ENCODE measurements around the gene SLC26A6. TPM values are rescaled to one million over a fixed set of nuclear protein-coding genes. Genes with fewer than 3 reads are reported as not detected.

Gene SLC26A6
- total and polyA plus RNA-seq, 2 of the 13 experiments (the other 11 are each of a cell fraction or from before 2014, with no cell fraction given) = 40.7 to 184 TPM

DNA sequence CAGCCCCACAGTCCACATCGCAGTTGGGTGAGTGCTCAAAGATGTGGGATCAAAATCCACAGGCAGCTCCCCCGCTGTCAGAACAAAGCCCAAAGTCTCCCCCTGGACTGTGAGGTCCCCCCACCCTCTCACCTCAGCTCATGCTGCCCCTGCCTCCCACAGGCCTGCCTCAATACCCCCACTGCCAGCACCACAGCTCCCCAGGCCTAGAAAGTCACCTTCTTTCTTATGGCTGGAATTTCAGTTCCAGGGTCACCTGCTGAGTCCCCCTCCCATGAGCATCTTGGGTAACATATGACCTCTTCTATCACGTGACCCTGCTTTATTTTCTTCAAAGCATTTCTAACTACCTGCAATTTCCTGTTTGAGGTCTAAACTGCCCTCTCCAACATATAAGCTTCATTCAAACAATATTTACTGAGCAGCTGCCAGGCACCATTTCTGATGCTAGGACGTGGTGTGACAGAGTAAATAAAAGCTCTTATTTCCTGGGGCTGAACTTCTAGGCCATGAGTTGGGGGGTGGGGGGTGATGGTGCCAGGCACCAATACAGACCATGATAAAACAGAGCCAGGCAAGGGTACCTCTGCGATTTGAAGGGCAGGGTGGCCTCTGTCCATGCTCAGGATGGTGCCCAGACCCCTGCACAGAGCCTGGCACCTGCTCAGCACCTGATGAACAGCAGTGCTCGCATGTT is 11.3 kb downstream of the SLC26A6 start (continued):
- TF ChIP-seq, protein P1, sequence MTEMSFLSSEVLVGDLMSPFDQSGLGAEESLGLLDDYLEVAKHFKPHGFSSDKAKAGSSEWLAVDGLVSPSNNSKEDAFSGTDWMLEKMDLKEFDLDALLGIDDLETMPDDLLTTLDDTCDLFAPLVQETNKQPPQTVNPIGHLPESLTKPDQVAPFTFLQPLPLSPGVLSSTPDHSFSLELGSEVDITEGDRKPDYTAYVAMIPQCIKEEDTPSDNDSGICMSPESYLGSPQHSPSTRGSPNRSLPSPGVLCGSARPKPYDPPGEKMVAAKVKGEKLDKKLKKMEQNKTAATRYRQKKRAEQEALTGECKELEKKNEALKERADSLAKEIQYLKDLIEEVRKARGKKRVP (CRISPR knock-in tag; IDR thresholded peaks at IDR 0.05) = 0 out of 4 replicates have a peak, but pooled peaks of 1 of the 2 experiments have one; percentile 32
- TF ChIP-seq, protein P2, sequence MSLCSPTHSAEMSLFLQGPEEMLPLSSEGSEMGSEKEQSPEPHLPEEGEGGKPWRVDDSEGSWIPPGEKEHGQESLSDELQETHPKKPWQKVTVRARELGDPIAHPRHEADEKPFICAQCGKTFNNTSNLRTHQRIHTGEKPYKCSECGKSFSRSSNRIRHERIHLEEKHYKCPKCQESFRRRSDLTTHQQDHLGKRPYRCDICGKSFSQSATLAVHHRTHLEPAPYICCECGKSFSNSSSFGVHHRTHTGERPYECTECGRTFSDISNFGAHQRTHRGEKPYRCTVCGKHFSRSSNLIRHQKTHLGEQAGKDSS (CRISPR knock-in tag; IDR thresholded peaks at IDR 0.05; ENCODE audit: borderline replicate concordance, low read depth) = no peak
- peak; percentile 61; the same call in 1 of the 2 replicates for TF ChIP-seq ZNF792 (CRISPR knock-in tag; IDR thresholded peaks at IDR 0.05)
- TF ChIP-seq, protein P3, sequence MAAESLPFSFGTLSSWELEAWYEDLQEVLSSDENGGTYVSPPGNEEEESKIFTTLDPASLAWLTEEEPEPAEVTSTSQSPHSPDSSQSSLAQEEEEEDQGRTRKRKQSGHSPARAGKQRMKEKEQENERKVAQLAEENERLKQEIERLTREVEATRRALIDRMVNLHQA (CRISPR knock-in tag; IDR thresholded peaks at IDR 0.05) = no peak
- TF ChIP-seq SOX6 (IDR thresholded peaks at IDR 0.05) = no peak
- peak; percentile 86 for TF ChIP-seq SOX6 (CRISPR knock-in tag; IDR thresholded peaks at IDR 0.05)
- TF ChIP-seq, protein P4, sequence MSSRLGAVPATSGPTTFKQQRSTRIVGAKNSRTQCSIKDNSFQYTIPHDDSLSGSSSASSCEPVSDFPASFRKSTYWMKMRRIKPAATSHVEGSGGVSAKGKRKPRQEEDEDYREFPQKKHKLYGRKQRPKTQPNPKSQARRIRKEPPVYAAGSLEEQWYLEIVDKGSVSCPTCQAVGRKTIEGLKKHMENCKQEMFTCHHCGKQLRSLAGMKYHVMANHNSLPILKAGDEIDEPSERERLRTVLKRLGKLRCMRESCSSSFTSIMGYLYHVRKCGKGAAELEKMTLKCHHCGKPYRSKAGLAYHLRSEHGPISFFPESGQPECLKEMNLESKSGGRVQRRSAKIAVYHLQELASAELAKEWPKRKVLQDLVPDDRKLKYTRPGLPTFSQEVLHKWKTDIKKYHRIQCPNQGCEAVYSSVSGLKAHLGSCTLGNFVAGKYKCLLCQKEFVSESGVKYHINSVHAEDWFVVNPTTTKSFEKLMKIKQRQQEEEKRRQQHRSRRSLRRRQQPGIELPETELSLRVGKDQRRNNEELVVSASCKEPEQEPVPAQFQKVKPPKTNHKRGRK (CRISPR knock-in tag; IDR thresholded peaks at IDR 0.05) = no peak
- TF ChIP-seq, protein P5, sequence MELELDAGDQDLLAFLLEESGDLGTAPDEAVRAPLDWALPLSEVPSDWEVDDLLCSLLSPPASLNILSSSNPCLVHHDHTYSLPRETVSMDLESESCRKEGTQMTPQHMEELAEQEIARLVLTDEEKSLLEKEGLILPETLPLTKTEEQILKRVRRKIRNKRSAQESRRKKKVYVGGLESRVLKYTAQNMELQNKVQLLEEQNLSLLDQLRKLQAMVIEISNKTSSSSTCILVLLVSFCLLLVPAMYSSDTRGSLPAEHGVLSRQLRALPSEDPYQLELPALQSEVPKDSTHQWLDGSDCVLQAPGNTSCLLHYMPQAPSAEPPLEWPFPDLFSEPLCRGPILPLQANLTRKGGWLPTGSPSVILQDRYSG (CRISPR knock-in tag; IDR thresholded peaks at IDR 0.05) = no peak
- peak; percentile 38 for TF ChIP-seq MEIS1 (CRISPR knock-in tag; IDR thresholded peaks at IDR 0.05; ENCODE audit: borderline replicate concordance)
- no peak for TF ChIP-seq WIZ (CRISPR knock-in tag; IDR thresholded peaks at IDR 0.05)
- TF ChIP-seq, protein P6, sequence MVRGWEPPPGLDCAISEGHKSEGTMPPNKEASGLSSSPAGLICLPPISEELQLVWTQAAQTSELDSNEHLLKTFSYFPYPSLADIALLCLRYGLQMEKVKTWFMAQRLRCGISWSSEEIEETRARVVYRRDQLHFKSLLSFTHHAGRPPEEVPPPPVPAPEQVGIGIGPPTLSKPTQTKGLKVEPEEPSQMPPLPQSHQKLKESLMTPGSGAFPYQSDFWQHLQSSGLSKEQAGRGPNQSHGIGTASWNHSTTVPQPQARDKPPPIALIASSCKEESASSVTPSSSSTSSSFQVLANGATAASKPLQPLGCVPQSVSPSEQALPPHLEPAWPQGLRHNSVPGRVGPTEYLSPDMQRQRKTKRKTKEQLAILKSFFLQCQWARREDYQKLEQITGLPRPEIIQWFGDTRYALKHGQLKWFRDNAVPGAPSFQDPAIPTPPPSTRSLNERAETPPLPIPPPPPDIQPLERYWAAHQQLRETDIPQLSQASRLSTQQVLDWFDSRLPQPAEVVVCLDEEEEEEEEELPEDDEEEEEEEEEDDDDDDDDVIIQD (CRISPR knock-in tag; IDR thresholded peaks at IDR 0.05; ENCODE audit: low read depth) = peak; percentile 44
- peak; percentile 68; the same call in 1 of the 2 replicates for TF ChIP-seq ZNF431 (CRISPR knock-in tag; IDR thresholded peaks at IDR 0.05; ENCODE audit: borderline replicate concordance, low read depth)
- TF ChIP-seq, protein P7, sequence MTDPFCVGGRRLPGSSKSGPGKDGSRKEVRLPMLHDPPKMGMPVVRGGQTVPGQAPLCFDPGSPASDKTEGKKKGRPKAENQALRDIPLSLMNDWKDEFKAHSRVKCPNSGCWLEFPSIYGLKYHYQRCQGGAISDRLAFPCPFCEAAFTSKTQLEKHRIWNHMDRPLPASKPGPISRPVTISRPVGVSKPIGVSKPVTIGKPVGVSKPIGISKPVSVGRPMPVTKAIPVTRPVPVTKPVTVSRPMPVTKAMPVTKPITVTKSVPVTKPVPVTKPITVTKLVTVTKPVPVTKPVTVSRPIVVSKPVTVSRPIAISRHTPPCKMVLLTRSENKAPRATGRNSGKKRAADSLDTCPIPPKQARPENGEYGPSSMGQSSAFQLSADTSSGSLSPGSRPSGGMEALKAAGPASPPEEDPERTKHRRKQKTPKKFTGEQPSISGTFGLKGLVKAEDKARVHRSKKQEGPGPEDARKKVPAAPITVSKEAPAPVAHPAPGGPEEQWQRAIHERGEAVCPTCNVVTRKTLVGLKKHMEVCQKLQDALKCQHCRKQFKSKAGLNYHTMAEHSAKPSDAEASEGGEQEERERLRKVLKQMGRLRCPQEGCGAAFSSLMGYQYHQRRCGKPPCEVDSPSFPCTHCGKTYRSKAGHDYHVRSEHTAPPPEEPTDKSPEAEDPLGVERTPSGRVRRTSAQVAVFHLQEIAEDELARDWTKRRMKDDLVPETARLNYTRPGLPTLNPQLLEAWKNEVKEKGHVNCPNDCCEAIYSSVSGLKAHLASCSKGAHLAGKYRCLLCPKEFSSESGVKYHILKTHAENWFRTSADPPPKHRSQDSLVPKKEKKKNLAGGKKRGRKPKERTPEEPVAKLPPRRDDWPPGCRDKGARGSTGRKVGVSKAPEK (CRISPR knock-in tag; IDR thresholded peaks at IDR 0.05; ENCODE audit: borderline replicate concordance) = no peak
- TF ChIP-seq IRX3 (CRISPR knock-in tag; IDR thresholded peaks at IDR 0.05; ENCODE audit: borderline replicate concordance, low read depth) = no peak
- TF ChIP-seq MBD4 (IDR thresholded peaks at IDR 0.05; ENCODE audit: borderline replicate concordance, low read length) = no peak; the same call in 1 of the 2 replicates
- TF ChIP-seq, protein P8, sequence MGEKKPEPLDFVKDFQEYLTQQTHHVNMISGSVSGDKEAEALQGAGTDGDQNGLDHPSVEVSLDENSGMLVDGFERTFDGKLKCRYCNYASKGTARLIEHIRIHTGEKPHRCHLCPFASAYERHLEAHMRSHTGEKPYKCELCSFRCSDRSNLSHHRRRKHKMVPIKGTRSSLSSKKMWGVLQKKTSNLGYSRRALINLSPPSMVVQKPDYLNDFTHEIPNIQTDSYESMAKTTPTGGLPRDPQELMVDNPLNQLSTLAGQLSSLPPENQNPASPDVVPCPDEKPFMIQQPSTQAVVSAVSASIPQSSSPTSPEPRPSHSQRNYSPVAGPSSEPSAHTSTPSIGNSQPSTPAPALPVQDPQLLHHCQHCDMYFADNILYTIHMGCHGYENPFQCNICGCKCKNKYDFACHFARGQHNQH (CRISPR knock-in tag; IDR thresholded peaks at IDR 0.05) = peak; percentile 49; the same call in 1 of the 2 replicates
- peak; percentile 58; the same call in 1 of the 2 replicates for TF ChIP-seq ZNF761 (CRISPR knock-in tag; conservative IDR thresholded peaks at IDR 0.05)

All from HepG2 (cell line).